Measurements from ENCODE around the gene PRRT1. TPM values are rescaled to one million over a fixed set of nuclear protein-coding genes. Genes with fewer than 3 reads are reported as not detected.

PRRT1 gene
- total RNA-seq, 2 experiments from 2014 or later, result 0.43 to 0.79 TPM

DNA sequence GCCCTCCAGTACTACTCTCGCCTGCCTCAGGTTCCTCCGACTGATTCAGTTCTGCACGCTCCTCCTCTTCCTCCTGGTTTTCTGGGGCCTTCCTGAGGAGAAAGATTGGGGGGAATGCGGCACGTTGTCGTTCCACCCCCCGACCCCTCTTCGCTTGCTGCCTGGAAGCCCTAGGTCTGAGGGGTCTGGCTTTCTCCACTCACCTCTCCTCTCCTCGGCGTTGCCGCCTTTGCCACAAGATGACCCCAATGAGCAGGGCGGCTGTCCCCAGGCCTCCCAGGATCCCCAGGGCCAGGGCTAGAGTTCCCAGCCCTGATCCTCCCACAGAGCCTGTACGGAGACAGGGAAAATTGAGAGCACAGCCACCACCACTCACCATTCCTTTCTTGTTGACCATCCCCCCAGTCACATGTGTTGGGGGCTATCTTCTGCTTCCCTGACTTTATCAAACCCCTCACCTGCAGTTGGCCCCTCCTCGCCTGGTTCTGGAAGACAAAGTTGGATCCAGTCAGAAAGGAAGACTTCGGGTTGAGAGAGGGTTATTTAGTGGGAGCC, 29.5 kb upstream of the PRRT1 start:
- DNase-seq (no peak), ATAC-seq (no peak)
- intact Hi-C loops (cut with DNase I, micrococcal nuclease), result no loop called here
- Mint-ChIP-seq H3K4me1 (peaks cover 63% of the 10 kb centered on the region), H3K4me3 (no peak overlapping the region), H3K9me3 (ENCODE audit: low read depth) (no peaks in the 10 kb centered on the region), H3K36me3 (ENCODE audit: low read depth) (peaks cover 46% of the 10 kb centered on the region), H3K27ac (peak overlapping the region; percentile 58), H3K27me3 (no peaks in the 10 kb centered on the region)
- ChIA-PET POLR2A (no interaction called here), CTCF (no interaction called here)

DNA sequence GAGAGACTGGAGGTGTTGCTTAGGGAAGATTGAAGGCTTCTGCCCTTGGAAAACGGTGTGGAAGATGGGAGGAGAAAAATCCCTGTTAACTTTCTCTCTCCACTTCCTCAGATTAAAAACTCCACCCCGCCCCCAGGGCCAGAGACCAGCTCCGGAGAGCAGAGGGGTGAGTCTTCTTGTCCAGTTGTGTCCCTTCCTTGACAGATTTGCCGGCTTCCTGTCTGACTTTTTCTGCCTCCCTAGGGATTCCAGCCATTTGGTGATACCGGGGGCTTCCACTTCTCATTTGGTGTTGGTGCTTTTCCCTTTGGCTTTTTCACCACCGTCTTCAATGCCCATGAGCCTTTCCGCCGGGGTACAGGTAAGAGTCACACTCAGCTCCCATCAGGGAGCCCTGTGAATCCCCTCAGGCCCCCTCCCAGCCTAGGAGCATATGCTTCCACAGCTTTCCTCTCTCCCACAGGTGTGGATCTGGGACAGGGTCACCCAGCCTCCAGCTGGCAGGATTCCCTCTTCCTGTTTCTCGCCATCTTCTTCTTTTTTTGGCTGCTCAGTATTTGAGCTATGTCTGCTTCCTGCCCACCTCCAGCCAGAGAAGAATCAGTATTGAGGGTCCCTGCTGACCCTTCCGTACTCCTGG, 28.1 kb upstream of the PRRT1 start:
- CTCF ChIA-PET, result interaction anchor here (0.7 to 1.4 kb wide), 2 partner anchors 10 to 12 kb away, joined by 3 read pairs; partner anchors contain the start of gene PBX2
- ATAC-seq (no peak), DNase-seq (no peak)
- intact Hi-C loops (cut with DNase I, micrococcal nuclease), result loop anchor here (2.0 to 5.0 kb wide), 9 partner anchors 443 to 1623 kb away; partner anchors contain the start of genes HSD17B8 (in 2 of the 2), PSMB8 (in 2 of the 2), RXRB (in 2 of the 2) and SLC39A7 (in 2 of the 2)
- Mint-ChIP-seq H3K9me3 (ENCODE audit: low read depth) (no peaks in the 10 kb centered on the region), H3K36me3 (ENCODE audit: low read depth) (peaks cover 37% of the 10 kb centered on the region), H3K4me3 (peak overlapping the region; percentile 92), H3K27ac (peak overlapping the region; percentile 98), H3K27me3 (no peaks in the 10 kb centered on the region), H3K4me1 (peaks cover 58% of the 10 kb centered on the region)
- POLR2A ChIA-PET, result interaction anchor here (0.7 kb wide), 1 partner anchor 9 kb away, joined by 3 read pairs; no protein-coding TSS in a partner anchor

DNA sequence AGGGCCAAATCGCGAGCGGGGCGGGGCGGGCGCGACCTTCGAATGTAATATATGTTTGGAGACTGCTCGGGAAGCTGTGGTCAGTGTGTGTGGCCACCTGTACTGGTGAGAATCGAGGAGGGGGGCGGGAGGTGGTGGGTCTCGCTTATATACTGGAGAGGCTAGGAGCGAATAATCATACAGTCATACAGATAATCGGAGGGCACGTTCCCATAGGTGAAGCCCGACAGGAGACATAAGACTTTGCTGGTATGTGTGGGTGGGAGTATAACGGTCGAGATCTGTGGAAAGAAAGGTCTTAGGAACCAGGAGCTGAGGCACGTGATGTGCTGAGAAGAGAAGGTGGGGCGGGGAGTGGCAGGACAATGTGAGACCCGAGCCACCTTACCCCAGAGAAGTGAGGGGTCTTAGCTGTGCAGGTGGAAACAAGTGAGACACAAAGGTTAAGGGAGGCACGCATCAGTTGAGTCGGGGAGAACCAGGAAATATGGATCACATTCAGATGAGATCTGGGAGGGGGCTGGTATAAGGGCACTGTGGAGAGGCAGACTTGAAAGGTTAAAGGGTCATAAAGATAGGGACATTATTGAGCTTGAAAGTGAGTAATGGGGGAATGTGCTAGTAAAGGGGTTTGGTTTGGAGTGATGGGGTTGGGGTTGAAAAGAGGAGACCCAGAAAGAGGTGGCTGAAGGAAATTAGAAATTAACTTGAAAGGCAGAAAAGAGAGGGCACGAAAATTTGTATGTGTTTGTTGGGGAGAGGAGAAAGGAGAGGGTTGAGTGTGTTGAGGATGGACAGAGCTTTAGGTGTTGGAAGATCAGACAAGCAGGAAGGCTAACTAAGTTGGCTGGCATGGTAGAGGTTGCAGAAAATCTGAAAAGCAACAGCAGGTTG, 27.1 kb upstream of the PRRT1 start:
- ChIA-PET CTCF (interaction anchor here (0.7 to 1.4 kb wide), 4 partner anchors 11 to 1084 kb away, joined by 3 read pairs; partner anchors contain the start of gene PBX2), POLR2A (interaction anchor here (0.6 to 0.7 kb wide), 3 partner anchors 10 to 517 kb away, joined by 3 to 5 read pairs (median 3); partner anchors contain the start of gene ATF6B)
- H3K4me3 Mint-ChIP-seq, result peak overlapping the region; percentile 92
- H3K4me1 Mint-ChIP-seq, result peaks cover 68% of the 10 kb centered on the region
- H3K27me3 Mint-ChIP-seq, result no peaks in the 10 kb centered on the region
- DNase-seq, result no peak
- H3K27ac Mint-ChIP-seq, result peak overlapping the region; percentile 98
- no peaks in the 10 kb centered on the region for H3K9me3 Mint-ChIP-seq (ENCODE audit: low read depth)
- intact Hi-C loops (cut with DNase I, micrococcal nuclease), result loop anchor here (1.0 to 5.0 kb wide), 16 partner anchors 12 to 1621 kb away; partner anchors contain the start of genes HSD17B8 (in 2 of the 2), PSMB8 (in 2 of the 2), RXRB (in 2 of the 2) and SLC39A7 (in 2 of the 2)
- no peak for ATAC-seq
- peaks cover 34% of the 10 kb centered on the region for H3K36me3 Mint-ChIP-seq (ENCODE audit: low read depth)

DNA sequence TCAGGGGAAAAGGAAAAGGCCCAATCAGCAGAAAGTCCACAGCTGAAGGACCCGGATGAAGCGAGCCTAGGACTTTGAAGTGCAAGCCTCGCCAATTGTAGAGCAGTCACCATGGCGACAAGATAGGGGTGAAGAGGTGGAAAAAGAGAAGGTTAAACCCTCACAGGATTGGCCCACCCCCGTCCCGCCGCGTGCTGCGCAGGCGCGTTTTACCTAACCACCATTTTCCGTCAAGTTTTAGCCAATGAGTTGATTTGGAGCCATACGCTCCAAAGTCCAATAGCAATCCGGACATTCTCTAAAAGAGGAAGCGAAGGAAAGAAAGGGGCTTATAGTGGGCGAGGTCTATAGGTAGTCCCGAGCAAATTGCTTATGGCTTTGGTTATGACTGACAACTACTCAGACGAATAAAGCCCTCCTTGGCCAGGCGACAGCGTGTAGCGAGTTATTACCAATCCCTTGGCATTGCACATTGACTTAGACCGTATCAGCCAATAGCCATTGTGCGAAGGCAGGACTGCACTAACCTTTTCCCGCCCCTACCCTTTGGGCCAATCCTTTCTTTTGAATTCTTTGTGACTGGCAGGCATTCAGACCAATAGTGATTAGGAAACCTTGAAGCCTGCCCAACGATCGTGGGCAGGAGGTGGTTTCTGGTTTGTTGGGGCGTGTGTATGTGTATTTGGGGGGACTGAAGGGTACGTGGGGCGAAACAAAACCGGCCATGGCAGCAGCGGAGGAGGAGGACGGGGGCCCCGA, 26.2 kb upstream of the PRRT1 start, which contains the start of gene RNF5:
Gene RNF5, plus strand, starts transcription at position 618 of the 759 bp plus-strand sequence. Its CDS starts 107 bp downstream, at position 725.
- H3K36me3 Mint-ChIP-seq (ENCODE audit: low read depth), result peaks cover 28% of the 10 kb centered on the region
- peak within 1 kb of the TSS; percentile 98 for H3K27ac Mint-ChIP-seq
- intact Hi-C loops (cut with DNase I, micrococcal nuclease), result loop anchor here (1.0 to 5.0 kb wide), 20 partner anchors 12 to 1621 kb away; partner anchors contain the start of genes HSD17B8 (in 2 of the 2), PPT2 (in 2 of the 2), PSMB8 (in 2 of the 2) and RXRB (in 2 of the 2)
- POLR2A ChIA-PET, result interaction anchor here (0.8 to 1.4 kb wide), 5 partner anchors 13 to 794 kb away, joined by 3 to 7 read pairs (median 4); partner anchors contain the start of genes ATF6B, PSMB9 and TAP1
- peak; percentile 96 for DNase-seq
- H3K4me1 Mint-ChIP-seq, result peaks cover 70% of the 10 kb centered on the region
- ATAC-seq, result peak; percentile 89
- H3K4me3 Mint-ChIP-seq, result peak within 1 kb of the TSS; percentile 92
- H3K27me3 Mint-ChIP-seq, result no peaks in the 10 kb centered on the region
- CTCF ChIA-PET, result interaction anchor here (0.6 to 1.4 kb wide), 4 partner anchors 15 to 665 kb away, joined by 3 to 5 read pairs (median 4); partner anchors contain the start of gene GPSM3
- H3K9me3 Mint-ChIP-seq (ENCODE audit: low read depth), result no peaks in the 10 kb centered on the region

DNA sequence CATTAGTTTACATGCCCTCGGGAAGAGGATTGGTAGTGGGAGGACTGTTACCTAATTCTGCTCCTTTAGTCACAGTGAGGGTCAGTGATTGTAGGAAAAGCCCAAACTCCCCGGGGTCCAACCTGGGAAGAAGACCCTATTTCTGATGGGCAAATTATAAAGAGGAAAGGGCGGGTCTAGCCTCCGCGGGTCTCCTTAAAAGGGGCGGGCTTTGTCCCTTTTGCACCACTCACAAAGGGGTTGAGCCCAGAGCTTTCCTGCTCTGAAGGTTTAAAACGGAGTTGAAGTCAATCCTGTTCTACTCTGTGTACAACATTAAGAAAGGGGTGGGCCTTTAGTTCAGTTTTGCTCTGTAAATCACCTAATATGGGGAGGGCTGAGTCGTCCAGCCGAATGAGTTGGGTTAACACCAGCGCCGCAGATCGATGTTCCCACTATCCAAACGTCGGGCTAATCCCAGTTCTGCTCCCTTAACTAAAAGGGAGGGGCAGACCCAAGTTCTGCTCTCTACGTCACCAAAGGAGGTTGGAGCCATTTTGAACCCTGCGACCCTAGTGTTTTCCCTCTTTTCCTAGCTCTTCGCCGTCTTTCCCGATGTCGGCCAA, 25.5 kb upstream of the PRRT1 start:
- ChIA-PET CTCF (interaction anchor here (0.6 to 1.4 kb wide), 3 partner anchors 16 to 665 kb away, joined by 3 to 5 read pairs (median 4); partner anchors contain the start of gene GPSM3), POLR2A (interaction anchor here (0.8 to 1.4 kb wide), 5 partner anchors 14 to 794 kb away, joined by 3 to 7 read pairs (median 4); partner anchors contain the start of genes ATF6B, PSMB9 and TAP1)
- H3K9me3 Mint-ChIP-seq (ENCODE audit: low read depth), result no peaks in the 10 kb centered on the region
- intact Hi-C loops (cut with DNase I, micrococcal nuclease), result loop anchor here (1.0 to 5.0 kb wide), 12 partner anchors 22 to 1620 kb away; partner anchors contain the start of genes HSD17B8 (in 2 of the 2), PPT2 (in 2 of the 2), PSMB8 (in 2 of the 2) and RXRB (in 2 of the 2)
- ATAC-seq, result no peak
- peak overlapping the region; percentile 98 for H3K27ac Mint-ChIP-seq
- H3K4me1 Mint-ChIP-seq, result peaks cover 70% of the 10 kb centered on the region
- H3K36me3 Mint-ChIP-seq (ENCODE audit: low read depth), result peaks cover 24% of the 10 kb centered on the region
- H3K4me3 Mint-ChIP-seq, result peak overlapping the region; percentile 92
- DNase-seq, result peak; percentile 57
- no peaks in the 10 kb centered on the region for H3K27me3 Mint-ChIP-seq

DNA sequence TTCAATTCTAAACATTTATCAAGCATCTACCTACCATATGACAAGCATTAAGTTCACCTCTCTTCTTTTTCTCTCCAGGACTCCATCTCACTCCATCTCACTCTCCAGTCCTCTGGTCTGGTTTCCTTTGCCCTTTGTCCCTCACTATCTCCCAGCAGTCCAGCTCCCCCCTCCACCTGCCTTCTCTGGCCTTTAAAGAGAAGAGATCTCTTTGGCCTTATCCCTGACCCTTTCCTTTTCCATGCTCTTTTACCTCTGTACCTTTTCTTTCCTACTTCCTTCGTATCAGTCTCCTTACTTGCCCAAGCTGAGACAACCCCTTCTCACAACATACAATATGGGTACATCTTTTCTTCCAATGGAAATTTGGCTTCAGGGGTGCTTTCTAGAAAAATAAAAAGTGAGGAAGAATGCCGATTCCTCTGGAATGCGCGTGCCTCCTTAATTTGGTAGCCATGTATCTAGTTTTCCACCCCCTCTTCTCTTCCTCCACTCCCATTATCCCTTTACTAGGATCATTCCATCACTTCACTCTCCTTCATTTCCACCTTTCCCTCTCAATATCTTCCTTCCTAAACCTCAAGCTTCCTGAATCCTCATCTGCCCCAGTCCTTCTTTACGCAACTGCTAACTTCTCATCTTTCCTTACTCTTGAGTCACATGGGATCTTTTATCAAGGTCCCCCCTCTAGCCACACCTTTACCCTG, 24.9 kb upstream of the PRRT1 start:
- intact Hi-C loops (cut with DNase I, micrococcal nuclease), result loop anchor here (1.0 to 5.0 kb wide), 13 partner anchors 22 to 1619 kb away; partner anchors contain the start of genes HSD17B8 (in 2 of the 2), PPT2 (in 2 of the 2), PSMB8 (in 2 of the 2) and RXRB (in 2 of the 2)
- DNase-seq, result no peak
- Mint-ChIP-seq H3K4me1 (peaks cover 67% of the 10 kb centered on the region), H3K9me3 (ENCODE audit: low read depth) (no peaks in the 10 kb centered on the region), H3K27ac (peak overlapping the region; percentile 98), H3K27me3 (no peaks in the 10 kb centered on the region), H3K4me3 (peak overlapping the region; percentile 92), H3K36me3 (ENCODE audit: low read depth) (peaks cover 24% of the 10 kb centered on the region)
- ChIA-PET CTCF (interaction anchor here (1.3 to 1.4 kb wide), 2 partner anchors 17 to 19 kb away, joined by 4 to 5 read pairs; partner anchors contain the start of gene GPSM3), POLR2A (interaction anchor here (0.6 to 1.4 kb wide), 5 partner anchors 9 to 795 kb away, joined by 4 to 7 read pairs (median 5); partner anchors contain the start of genes ATF6B, PSMB9 and TAP1)
- ATAC-seq, result no peak

DNA sequence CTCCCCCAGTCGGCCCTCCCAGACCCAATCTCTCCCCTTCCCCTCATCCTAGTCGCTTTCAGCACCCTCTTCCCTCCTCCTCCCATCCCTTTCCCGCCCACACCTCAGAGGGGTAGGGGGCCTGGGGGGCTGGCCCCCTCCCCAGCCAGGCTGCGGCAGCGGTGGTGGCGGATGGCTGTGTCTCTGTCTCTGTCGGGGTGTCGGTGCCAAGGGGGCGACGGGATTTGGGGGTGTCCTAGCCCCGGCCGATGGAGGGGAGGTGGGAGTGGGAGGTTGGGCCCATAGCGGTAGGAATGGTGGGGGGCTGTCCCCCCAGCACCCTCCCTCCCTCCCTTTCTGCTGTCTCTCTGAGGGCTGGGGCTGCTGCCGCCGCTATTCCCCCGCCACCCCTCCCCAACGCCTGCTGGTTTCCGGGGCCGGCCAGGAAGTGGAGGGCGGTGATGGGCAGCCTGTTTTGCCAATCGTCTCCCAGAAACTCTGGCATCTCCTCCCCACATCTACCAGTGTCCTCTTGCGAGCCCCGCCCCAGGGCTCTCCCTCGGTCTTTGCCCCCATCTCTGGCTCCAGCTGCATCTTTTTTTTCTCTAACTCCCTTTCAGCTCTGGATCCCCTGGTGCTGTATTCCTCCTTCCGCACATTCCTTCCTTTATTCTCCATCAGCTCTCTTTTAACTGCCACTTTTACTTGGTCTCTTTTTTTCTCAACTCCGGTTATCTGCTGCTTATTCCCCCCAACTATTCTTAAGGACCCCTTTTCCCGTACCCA, 24.2 kb upstream of the PRRT1 start, which contains the start of gene AGPAT1:
Gene AGPAT1, minus strand, starts transcription at position 374 of the 765 bp plus-strand sequence. CDS start 4,588 bp downstream, outside the sequence.
- Mint-ChIP-seq H3K4me1 (peaks cover 62% of the 10 kb centered on the region), H3K36me3 (ENCODE audit: low read depth) (peaks cover 22% of the 10 kb centered on the region), H3K9me3 (ENCODE audit: low read depth) (no peaks in the 10 kb centered on the region), H3K4me3 (peak within 1 kb of the TSS; percentile 92), H3K27ac (peak within 1 kb of the TSS; percentile 98), H3K27me3 (no peaks in the 10 kb centered on the region)
- DNase-seq (peak; percentile 98), ATAC-seq (peak; percentile 53)
- intact Hi-C loops (cut with DNase I, micrococcal nuclease), result loop anchor here (1.0 to 5.0 kb wide), 10 partner anchors 21 to 1619 kb away; partner anchors contain the start of genes HSD17B8 (in 2 of the 2), PSMB8 (in 2 of the 2), RXRB (in 2 of the 2) and SLC39A7 (in 2 of the 2)
- POLR2A ChIA-PET, result interaction anchor here (0.7 kb wide), 1 partner anchor 20 kb away, joined by 5 read pairs; no protein-coding TSS in a partner anchor
- CTCF ChIA-PET, result interaction anchor here (1.3 kb wide), 1 partner anchor 20 kb away, joined by 4 read pairs; no protein-coding TSS in a partner anchor

DNA sequence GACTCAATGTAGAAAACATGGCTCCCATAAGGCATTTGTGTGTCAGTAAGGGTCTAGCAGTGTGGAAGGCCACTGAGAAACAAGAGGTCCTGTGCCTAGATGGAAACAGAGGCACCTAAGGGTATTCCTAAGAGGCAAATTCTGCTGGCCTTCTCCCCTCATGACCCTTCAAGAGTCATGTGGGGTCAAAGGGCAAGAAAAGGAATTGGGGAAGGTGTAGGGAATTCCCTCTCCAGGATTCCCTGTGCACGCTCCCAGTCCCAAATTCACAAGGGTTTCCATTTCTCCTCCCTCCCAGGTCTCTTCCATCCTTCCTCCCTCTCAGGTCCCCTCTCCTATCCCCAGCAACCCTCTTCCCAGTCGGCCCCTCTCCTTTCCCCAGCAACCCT, 23.6 kb upstream of the PRRT1 start:
- intact Hi-C loops (cut with DNase I, micrococcal nuclease), result loop anchor here (5.0 kb wide), 8 partner anchors 438 to 1618 kb away; partner anchors contain the start of genes HSD17B8 (in 2 of the 2), PSMB8 (in 2 of the 2), RXRB (in 2 of the 2) and SLC39A7 (in 2 of the 2)
- H3K27ac Mint-ChIP-seq, result peak overlapping the region; percentile 83
- peak overlapping the region; percentile 92 for H3K4me3 Mint-ChIP-seq
- ChIA-PET POLR2A (no interaction called here), CTCF (no interaction called here)
- H3K36me3 Mint-ChIP-seq (ENCODE audit: low read depth), result peaks cover 21% of the 10 kb centered on the region
- H3K4me1 Mint-ChIP-seq, result peaks cover 57% of the 10 kb centered on the region
- no peak for DNase-seq
- no peaks in the 10 kb centered on the region for H3K27me3 Mint-ChIP-seq
- no peak for ATAC-seq
- H3K9me3 Mint-ChIP-seq (ENCODE audit: low read depth), result no peaks in the 10 kb centered on the region
